Measurements from ENCODE around the gene CAMK2B. TPM values are rescaled to one million over a fixed set of nuclear protein-coding genes. Genes with fewer than 3 reads are reported as not detected.

Gene CAMK2B
- total RNA-seq, 1 donor from 2014 or later, result 3.2 TPM

GRCh38 chr7:44258865-44259546, 66.4 kb downstream of the CAMK2B start:
- Histone ChIP-seq H3K27ac (peak overlapping the region; percentile 99 to 100), H3K4me1 (peaks cover 28 to 34% of the 10 kb centered on the region in 2 donors), H3K9me3 (no peaks in the 10 kb centered on the region), H3K4me3 (peak overlapping the region in 1 of 2 donors; percentile 10), H3K27me3 (no peaks in the 10 kb centered on the region), H3K36me3 (no peaks in the 10 kb centered on the region)
- TF ChIP-seq CTCF (IDR thresholded peaks at IDR 0.05), result no peak
- no peak for DNase-seq (ENCODE audit: low spot score in 2 of 2)
- intact Hi-C loops (cut with DNase I), result loop anchor here (2.0 to 5.0 kb wide), 6 partner anchors 58 to 538 kb away; partner anchors contain the start of genes NUDCD3, PPIA, TMED4 and YKT6

GRCh38 chr7:44258423-44258760, 67.0 kb downstream of the CAMK2B start:
- no peak for TF ChIP-seq CTCF (IDR thresholded peaks at IDR 0.05)
- H3K36me3 ChIP-seq, result no peaks in the 10 kb centered on the region
- H3K4me1 ChIP-seq, result peaks cover 28 to 34% of the 10 kb centered on the region in 2 donors
- H3K27me3 ChIP-seq, result no peaks in the 10 kb centered on the region
- H3K9me3 ChIP-seq, result no peaks in the 10 kb centered on the region
- peak overlapping the region; percentile 99 to 100 for H3K27ac ChIP-seq
- intact Hi-C loops (cut with DNase I), result loop anchor here (2.0 to 5.0 kb wide), 6 partner anchors 58 to 539 kb away; partner anchors contain the start of genes NUDCD3, PPIA, TMED4 and YKT6
- H3K4me3 ChIP-seq, result peak overlapping the region; percentile 10 to 22
- no peak for DNase-seq (ENCODE audit: low spot score in 2 of 2)

- Histone ChIP-seq H3K27ac (peak overlapping the region; percentile 99 to 100), H3K9me3 (no peaks in the 10 kb centered on the region), H3K36me3 (no peaks in the 10 kb centered on the region), H3K4me1 (peaks cover 28 to 34% of the 10 kb centered on the region in 2 donors), H3K27me3 (no peaks in the 10 kb centered on the region), H3K4me3 (peak overlapping the region; percentile 10 to 22)
- intact Hi-C loops (cut with DNase I), result loop anchor here (1.0 to 5.0 kb wide), 7 partner anchors 17 to 539 kb away; partner anchors contain the start of genes NUDCD3, PPIA, TMED4 and YKT6
- TF ChIP-seq CTCF (IDR thresholded peaks at IDR 0.05), result no peak
- DNase-seq (ENCODE audit: low spot score in 2 of 2), result peak; percentile 84 to 96
Measured at GRCh38 chr7:44257618-44258422, 67.6 kb downstream of the CAMK2B start.

GRCh38 chr7:44257213-44257612, 68.2 kb downstream of the CAMK2B start:
- Histone ChIP-seq H3K36me3 (no peaks in the 10 kb centered on the region), H3K27me3 (no peaks in the 10 kb centered on the region), H3K9me3 (no peaks in the 10 kb centered on the region), H3K4me1 (peaks cover 28 to 34% of the 10 kb centered on the region in 2 donors), H3K27ac (peak overlapping the region; percentile 91 to 95), H3K4me3 (no peak overlapping the region)
- no peak for DNase-seq (ENCODE audit: low spot score in 2 of 2)
- intact Hi-C loops (cut with DNase I), result loop anchor here (1.0 to 5.0 kb wide), 5 partner anchors 16 to 540 kb away; partner anchors contain the start of genes PPIA, TMED4 and ZMIZ2
- TF ChIP-seq CTCF (IDR thresholded peaks at IDR 0.05), result no peak

- TF ChIP-seq CTCF (IDR thresholded peaks at IDR 0.05), result no peak
- no peak overlapping the region for H3K4me3 ChIP-seq
- no peaks in the 10 kb centered on the region for H3K36me3 ChIP-seq
- DNase-seq (ENCODE audit: low spot score in 2 of 2), result no peak
- peak overlapping the region; percentile 91 to 95 for H3K27ac ChIP-seq
- H3K4me1 ChIP-seq, result peaks cover 28 to 34% of the 10 kb centered on the region in 2 donors
- intact Hi-C loops (cut with DNase I), result loop anchor here (5.0 kb wide), 4 partner anchors 184 to 541 kb away; partner anchors contain the start of genes PPIA, TMED4 and ZMIZ2
- no peaks in the 10 kb centered on the region for H3K27me3 ChIP-seq
- no peaks in the 10 kb centered on the region for H3K9me3 ChIP-seq
Measured at GRCh38 chr7:44256459-44256858, 68.9 kb downstream of the CAMK2B start.
